Mesenchymal stem cell (in vitro differentiated cells and primary cell): ENCODE results near the gene SH2B3.

ENCODE experiments used
- DNase-seq: peaks from one replicate; pipeline ENCODE4 v3.0.0-alpha.2; 2013
- H2AFZ ChIP-seq: one replicate; pipeline ENCODE4 v1.6.1; 2013; ENCODE audit warnings: low read depth, mild to moderate bottlenecking, control low read depth, inconsistent platforms, low read length, moderate library complexity
- H2AK5ac ChIP-seq: 2 replicates; pipeline ENCODE4 v1.6.1; 2013; ENCODE audit warnings: low read length, moderate library complexity, mild to moderate bottlenecking, inconsistent platforms; ENCODE audit not compliant: severe bottlenecking
- H2BK120ac ChIP-seq: one replicate; pipeline ENCODE4 v1.6.1; 2013; ENCODE audit warnings: low read depth, mild to moderate bottlenecking, inconsistent platforms, low read length, moderate library complexity
- H2BK12ac ChIP-seq, 2 experiments: one replicate each; pipeline ENCODE4 v1.6.1; 2013; ENCODE audit warnings: inconsistent platforms in 2 of 2, low read length in 2 of 2, mild to moderate bottlenecking in 2 of 2, moderate library complexity in 2 of 2, control low read depth in 1 of 2
- H2BK15ac ChIP-seq: one replicate; pipeline ENCODE4 v1.6.1; 2013; ENCODE audit warnings: mild to moderate bottlenecking, low read depth, inconsistent platforms; ENCODE audit not compliant: poor library complexity, severe bottlenecking
- H2BK5ac ChIP-seq: 2 replicates; pipeline ENCODE4 v1.6.1; 2013; ENCODE audit warnings: low read depth, mild to moderate bottlenecking, low read length, control low read depth, inconsistent platforms; ENCODE audit not compliant: poor library complexity, severe bottlenecking
- H3K14ac ChIP-seq, 2 experiments: one replicate each; pipeline ENCODE4 v1.6.1; 2013; ENCODE audit warnings: inconsistent platforms in 2 of 2, low read length in 2 of 2, control low read depth in 1 of 2, mild to moderate bottlenecking in 1 of 2, moderate library complexity in 1 of 2
- H3K18ac ChIP-seq, 2 experiments: one replicate each; pipeline ENCODE4 v1.6.1; 2013; ENCODE audit warnings: inconsistent platforms in 2 of 2, low read length in 2 of 2, control low read depth in 1 of 2, low read depth in 1 of 2, mild to moderate bottlenecking in 1 of 2
- H3K23ac ChIP-seq, 2 experiments: one replicate each; pipeline ENCODE4 v1.6.1; 2013; ENCODE audit warnings: inconsistent platforms in 2 of 2, low read length in 2 of 2, mild to moderate bottlenecking in 2 of 2, moderate library complexity in 2 of 2, control low read depth in 1 of 2
- H3K27ac ChIP-seq: 2 replicates; pipeline ENCODE4 v1.5.1; 2013; ENCODE audit warnings: mild to moderate bottlenecking, moderate library complexity, low read length, control low read depth, inconsistent platforms; ENCODE audit not compliant: poor library complexity, severe bottlenecking
- H3K27me3 ChIP-seq, 2 experiments: 2 replicates each; pipeline versions ENCODE4 v1.6.1 to v1.7.0; 2013; ENCODE audit warnings: low read length in 2 of 2, mild to moderate bottlenecking in 2 of 2, moderate library complexity in 2 of 2, control low read depth in 1 of 2, inconsistent platforms in 1 of 2; ENCODE audit not compliant: control insufficient read depth in 1 of 2, insufficient read depth in 1 of 2
- H3K36me3 ChIP-seq, 2 experiments: 2 replicates each; pipeline versions ENCODE4 v1.6.1 to v1.7.0; 2013; ENCODE audit warnings: low read length in 2 of 2, control low read depth in 1 of 2, inconsistent platforms in 1 of 2, low read depth in 1 of 2, mild to moderate bottlenecking in 1 of 2; ENCODE audit not compliant: insufficient read depth in 2 of 2, control insufficient read depth in 1 of 2
- H3K4ac ChIP-seq, 2 experiments: one replicate each; pipeline ENCODE4 v1.6.1; 2013; ENCODE audit warnings: inconsistent platforms in 2 of 2, low read length in 2 of 2, mild to moderate bottlenecking in 2 of 2, moderate library complexity in 2 of 2, control low read depth in 1 of 2, low read depth in 1 of 2
- H3K4me1 ChIP-seq: 2 replicates; pipeline ENCODE4 v1.6.1; 2013; ENCODE audit warnings: low read depth, low read length, control low read depth; ENCODE audit not compliant: control insufficient read depth, insufficient read depth
- H3K4me2 ChIP-seq: 2 replicates; pipeline ENCODE4 v1.6.1; 2013; ENCODE audit warnings: low read length, mild to moderate bottlenecking, inconsistent platforms; ENCODE audit not compliant: poor library complexity, severe bottlenecking
- H3K4me3 ChIP-seq, 2 experiments: 2 replicates each; pipeline versions ENCODE4 v1.5.1 to v1.7.0; 2013; ENCODE audit warnings: low read length in 2 of 2, mild to moderate bottlenecking in 2 of 2, control low read depth in 1 of 2, low read depth in 1 of 2; ENCODE audit not compliant: insufficient read depth in 1 of 2
- H3K79me1 ChIP-seq: replicated peaks from 2 replicates; pipeline ENCODE4 v1.6.1; 2013; ENCODE audit warnings: mild to moderate bottlenecking, control low read depth, low read length, inconsistent platforms; ENCODE audit not compliant: poor library complexity, severe bottlenecking
- H3K9ac ChIP-seq: 2 replicates; pipeline ENCODE4 v1.7.0; 2013; ENCODE audit warnings: mild to moderate bottlenecking, low read length, moderate library complexity
- H3K9me3 ChIP-seq: 2 replicates; pipeline ENCODE4 v1.7.0; 2013; ENCODE audit warnings: mild to moderate bottlenecking, low read length; ENCODE audit not compliant: control insufficient read depth
- H4K8ac ChIP-seq: one replicate; pipeline ENCODE4 v1.6.1; 2013; ENCODE audit warnings: inconsistent platforms, mild to moderate bottlenecking, low read length, moderate library complexity
- H4K91ac ChIP-seq: one replicate; pipeline ENCODE4 v1.6.1; 2013; ENCODE audit warnings: mild to moderate bottlenecking, low read length, inconsistent platforms
- WGBS: methylation state at CpG from one replicate; pipeline ENCODE4 v1.1.7; 2013; ENCODE audit warnings: mixed read lengths; 5-methylcytosine and 5-hydroxymethylcytosine counted together

SH2B3 gene

GRCh38 chr12:111441107-111441928, 35.6 kb downstream of the SH2B3 start:
- H3K9me3 ChIP-seq: no peaks in the 10 kb centered on the region
- no peak overlapping the region for H2BK15ac ChIP-seq
- no peak overlapping the region for H4K91ac ChIP-seq
- H2AK5ac ChIP-seq: no peak overlapping the region
- no peak overlapping the region for H2BK120ac ChIP-seq
- H3K14ac ChIP-seq: no peak overlapping the region
- H3K79me1 ChIP-seq: no peaks in the 10 kb centered on the region
- WGBS: 90% methylated on average over 6 of the region's 7 CpGs
- no peak overlapping the region for H3K4me3 ChIP-seq
- H2BK12ac ChIP-seq: no peak overlapping the region
- H3K4ac ChIP-seq: no peak overlapping the region
- peak overlapping the region; percentile 24 for H3K9ac ChIP-seq
- H2AFZ ChIP-seq: no peak overlapping the region
- no peak for DNase-seq
- no peak overlapping the region for H3K4me2 ChIP-seq
- H4K8ac ChIP-seq: peak overlapping the region; percentile 30
- H3K18ac ChIP-seq: peak overlapping the region in 1 of 2 experiments; percentile 4
- no peak overlapping the region for H2BK5ac ChIP-seq
- H3K27ac ChIP-seq: peak overlapping the region; percentile 21
- H3K36me3 ChIP-seq: peaks cover 49 to 53% of the 10 kb centered on the region in 2 experiments
- H3K27me3 ChIP-seq: no peaks in the 10 kb centered on the region
- H3K23ac ChIP-seq: no peak overlapping the region
- H3K4me1 ChIP-seq: peaks cover 72% of the 10 kb centered on the region

GRCh38 chr12:111442301-111443045, 36.8 kb downstream of the SH2B3 start:
- peak overlapping the region; percentile 22 for H3K9ac ChIP-seq
- H3K18ac ChIP-seq: no peak overlapping the region
- no peak overlapping the region for H2AFZ ChIP-seq
- no peak overlapping the region for H3K4me2 ChIP-seq
- no peak overlapping the region for H2BK15ac ChIP-seq
- peaks cover 58 to 64% of the 10 kb centered on the region in 2 experiments for H3K36me3 ChIP-seq
- H3K27me3 ChIP-seq: no peaks in the 10 kb centered on the region
- H3K27ac ChIP-seq: peak overlapping the region; percentile 2
- peak overlapping the region in 1 of 2 experiments; percentile 30 for H3K14ac ChIP-seq
- peak overlapping the region in 1 of 2 experiments; percentile 2 for H3K23ac ChIP-seq
- H3K4me3 ChIP-seq: no peak overlapping the region
- H3K79me1 ChIP-seq: no peaks in the 10 kb centered on the region
- WGBS: 93% methylated on average over 10 of the region's 10 CpGs
- H4K91ac ChIP-seq: no peak overlapping the region
- no peak for DNase-seq
- no peak overlapping the region for H4K8ac ChIP-seq
- no peak overlapping the region for H2BK120ac ChIP-seq
- H3K4ac ChIP-seq: peak overlapping the region in 1 of 2 experiments; percentile 19
- no peak overlapping the region for H2BK5ac ChIP-seq
- no peaks in the 10 kb centered on the region for H3K9me3 ChIP-seq
- no peak overlapping the region for H2BK12ac ChIP-seq
- H3K4me1 ChIP-seq: peaks cover 71% of the 10 kb centered on the region
- peak overlapping the region; percentile 24 for H2AK5ac ChIP-seq

- Histone ChIP-seq H3K4me1 (peaks cover 69% of the 10 kb centered on the region), H3K79me1 (no peaks in the 10 kb centered on the region), H3K4me3 (no peak overlapping the region), H3K14ac (no peak overlapping the region), H3K18ac (peak overlapping the region in 1 of 2 experiments; percentile 51), H3K4ac (no peak overlapping the region), H2BK15ac (no peak overlapping the region), H2BK12ac (no peak overlapping the region), H3K27me3 (no peaks in the 10 kb centered on the region), H3K9me3 (no peaks in the 10 kb centered on the region), H3K4me2 (no peak overlapping the region), H2AFZ (no peak overlapping the region), H3K36me3 (peaks cover 64 to 70% of the 10 kb centered on the region in 2 experiments), H4K8ac (no peak overlapping the region), H3K27ac (peak overlapping the region; percentile 2), H2BK120ac (no peak overlapping the region), H2BK5ac (no peak overlapping the region), H2AK5ac (peak overlapping the region; percentile 24), H4K91ac (peak overlapping the region; percentile 9), H3K9ac (peak overlapping the region; percentile 22), H3K23ac (no peak overlapping the region)
- DNase-seq: no peak
- 96% methylated on average over 7 of the region's 7 CpGs for WGBS
Measured at GRCh38 chr12:111443086-111443485, 37.4 kb downstream of the SH2B3 start.

GRCh38 chr12:111443586-111443985, 37.9 kb downstream of the SH2B3 start:
- Histone ChIP-seq H2AFZ (no peak overlapping the region), H3K9me3 (no peaks in the 10 kb centered on the region), H3K27ac (peak overlapping the region; percentile 2), H3K4me3 (no peak overlapping the region), H3K27me3 (no peaks in the 10 kb centered on the region), H4K8ac (peak overlapping the region; percentile 21), H3K9ac (peak overlapping the region; percentile 22), H2BK120ac (no peak overlapping the region), H2BK15ac (peak overlapping the region; percentile 21), H3K23ac (no peak overlapping the region), H3K4me2 (no peak overlapping the region), H3K36me3 (peaks cover 69 to 75% of the 10 kb centered on the region in 2 experiments), H2BK5ac (no peak overlapping the region), H3K79me1 (no peaks in the 10 kb centered on the region), H3K18ac (no peak overlapping the region), H3K14ac (no peak overlapping the region), H3K4ac (no peak overlapping the region), H3K4me1 (peaks cover 64% of the 10 kb centered on the region), H4K91ac (no peak overlapping the region), H2BK12ac (no peak overlapping the region), H2AK5ac (no peak overlapping the region)
- whole genome bisulfite sequencing: 77% methylated on average over 6 of the region's 7 CpGs
- peak; percentile 79 for DNase-seq
